Measurements from ENCODE around the gene KLHL22. TPM values are rescaled to one million over a fixed set of nuclear protein-coding genes. Genes with fewer than 3 reads are reported as not detected.
"Not testable (repeated sequence)": the region's sequence is repeated elsewhere in the genome, so short reads cannot be mapped to it uniquely, and the experiment has no call there.

KLHL22 gene
- total RNA-seq, 4 donors from 2014 or later, result 19.9 to 35.5 (median 27.3) TPM

DNA sequence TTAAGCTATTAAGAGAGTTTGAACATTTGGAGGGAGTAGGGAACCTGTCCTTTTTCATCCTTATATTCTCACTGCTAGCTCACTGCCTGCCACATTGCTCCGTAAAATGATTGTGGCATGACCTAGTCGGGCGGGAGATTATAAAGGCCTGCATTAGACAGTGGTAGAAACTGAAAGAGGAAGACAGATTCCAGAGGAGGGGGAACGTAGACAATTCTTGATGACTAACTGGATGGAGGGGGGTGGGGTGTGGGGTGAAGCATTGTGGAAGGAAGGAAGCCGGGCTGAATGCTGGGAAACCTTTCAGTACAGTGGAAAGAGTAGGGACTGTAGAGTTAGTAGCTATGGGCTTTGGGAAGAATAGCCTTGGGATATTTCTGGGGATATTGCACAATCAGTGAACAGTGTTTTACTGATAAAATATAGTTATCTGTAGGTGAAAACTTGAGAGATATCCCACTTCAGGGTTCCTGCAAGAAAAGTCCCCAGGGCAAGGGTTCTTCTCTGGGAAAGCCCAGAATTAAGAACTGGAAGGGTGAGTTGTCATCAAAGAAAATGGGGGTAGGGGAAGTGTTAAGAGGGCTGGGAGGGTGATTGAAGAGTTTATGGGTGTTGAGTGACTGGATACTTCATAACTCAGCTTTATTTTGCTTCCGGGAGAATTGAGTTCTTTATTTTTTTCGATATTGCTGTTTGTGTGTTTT lies 13.9 kb upstream of the KLHL22 start:
- Histone ChIP-seq H3K27me3 (no peaks in the 10 kb centered on the region), H3K4me3 (peak overlapping the region; percentile 73 to 98 (median 86)), H3K9me3 (no peaks in the 10 kb centered on the region), H3K27ac (replicated peaks in 1 of 4) (peak overlapping the region; percentile 95 to 99 (median 96)), H3K36me3 (peaks cover 0 to 9% (median 3%) of the 10 kb centered on the region in 4 donors), H3K4me1 (peaks cover 42 to 70% (median 64%) of the 10 kb centered on the region in 4 donors)
- WGBS, result 25% methylated on average over 7 of the region's 7 CpGs
- peak; percentile 93 for DNase-seq (ENCODE audit: extremely low spot score)
- intact Hi-C loops (cut with DNase I), result loop anchor here (5.0 kb wide), 3 partner anchors 43 to 193 kb away; no protein-coding TSS in a partner anchor
- TF ChIP-seq POLR2AphosphoS5 (IDR thresholded peaks at IDR 0.05), result peak; percentile 50 to 84
- TF ChIP-seq, protein P1, sequence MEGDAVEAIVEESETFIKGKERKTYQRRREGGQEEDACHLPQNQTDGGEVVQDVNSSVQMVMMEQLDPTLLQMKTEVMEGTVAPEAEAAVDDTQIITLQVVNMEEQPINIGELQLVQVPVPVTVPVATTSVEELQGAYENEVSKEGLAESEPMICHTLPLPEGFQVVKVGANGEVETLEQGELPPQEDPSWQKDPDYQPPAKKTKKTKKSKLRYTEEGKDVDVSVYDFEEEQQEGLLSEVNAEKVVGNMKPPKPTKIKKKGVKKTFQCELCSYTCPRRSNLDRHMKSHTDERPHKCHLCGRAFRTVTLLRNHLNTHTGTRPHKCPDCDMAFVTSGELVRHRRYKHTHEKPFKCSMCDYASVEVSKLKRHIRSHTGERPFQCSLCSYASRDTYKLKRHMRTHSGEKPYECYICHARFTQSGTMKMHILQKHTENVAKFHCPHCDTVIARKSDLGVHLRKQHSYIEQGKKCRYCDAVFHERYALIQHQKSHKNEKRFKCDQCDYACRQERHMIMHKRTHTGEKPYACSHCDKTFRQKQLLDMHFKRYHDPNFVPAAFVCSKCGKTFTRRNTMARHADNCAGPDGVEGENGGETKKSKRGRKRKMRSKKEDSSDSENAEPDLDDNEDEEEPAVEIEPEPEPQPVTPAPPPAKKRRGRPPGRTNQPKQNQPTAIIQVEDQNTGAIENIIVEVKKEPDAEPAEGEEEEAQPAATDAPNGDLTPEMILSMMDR (IDR thresholded peaks at IDR 0.05), result no peak

DNA sequence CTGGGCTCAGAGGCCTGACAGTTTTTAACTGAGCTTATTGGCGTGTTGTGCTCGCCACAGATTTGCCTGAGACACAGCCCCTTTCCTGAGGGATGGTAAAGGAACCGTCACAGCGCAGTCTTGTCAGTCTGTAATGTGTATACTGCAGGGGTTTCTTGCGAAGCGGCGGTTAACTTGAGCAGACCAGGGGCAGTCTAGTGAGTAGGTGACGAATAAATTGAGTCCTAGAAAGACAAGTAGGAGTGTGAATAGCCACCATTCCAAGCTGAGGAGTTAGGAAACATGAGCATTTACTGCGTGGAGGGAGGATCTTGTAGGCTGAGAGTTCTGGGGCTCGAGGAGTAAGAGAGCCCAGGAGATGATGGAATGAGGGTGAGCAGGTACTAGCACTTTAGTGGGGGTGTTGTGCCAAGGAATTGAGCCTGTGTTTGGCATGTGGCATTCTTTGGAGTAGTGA lies 13.2 kb upstream of the KLHL22 start:
- no peaks in the 10 kb centered on the region for H3K9me3 ChIP-seq
- H3K27me3 ChIP-seq, result no peaks in the 10 kb centered on the region
- no peak for TF ChIP-seq POLR2AphosphoS5 (IDR thresholded peaks at IDR 0.05)
- no peak for TF ChIP-seq POLR2A (IDR thresholded peaks at IDR 0.05; ENCODE audit: low read depth)
- TF ChIP-seq EP300 (IDR thresholded peaks at IDR 0.05), result no peak
- TF ChIP-seq, protein P1 (IDR thresholded peaks at IDR 0.05), result no peak
- peaks cover 0 to 4% (median under 1%) of the 10 kb centered on the region in 4 donors for H3K36me3 ChIP-seq
- intact Hi-C loops (cut with DNase I), result loop anchor here (5.0 kb wide), 2 partner anchors 58 to 193 kb away; no protein-coding TSS in a partner anchor
- H3K4me1 ChIP-seq, result peaks cover 42 to 65% (median 57%) of the 10 kb centered on the region in 4 donors
- peak overlapping the region; percentile 73 to 98 (median 86) for H3K4me3 ChIP-seq
- peak overlapping the region; percentile 95 to 99 (median 96) for H3K27ac ChIP-seq (replicated peaks in 1 of 4)
- no peak for DNase-seq (ENCODE audit: extremely low spot score)
- 22% methylated on average over 10 of the region's 10 CpGs for WGBS

DNA sequence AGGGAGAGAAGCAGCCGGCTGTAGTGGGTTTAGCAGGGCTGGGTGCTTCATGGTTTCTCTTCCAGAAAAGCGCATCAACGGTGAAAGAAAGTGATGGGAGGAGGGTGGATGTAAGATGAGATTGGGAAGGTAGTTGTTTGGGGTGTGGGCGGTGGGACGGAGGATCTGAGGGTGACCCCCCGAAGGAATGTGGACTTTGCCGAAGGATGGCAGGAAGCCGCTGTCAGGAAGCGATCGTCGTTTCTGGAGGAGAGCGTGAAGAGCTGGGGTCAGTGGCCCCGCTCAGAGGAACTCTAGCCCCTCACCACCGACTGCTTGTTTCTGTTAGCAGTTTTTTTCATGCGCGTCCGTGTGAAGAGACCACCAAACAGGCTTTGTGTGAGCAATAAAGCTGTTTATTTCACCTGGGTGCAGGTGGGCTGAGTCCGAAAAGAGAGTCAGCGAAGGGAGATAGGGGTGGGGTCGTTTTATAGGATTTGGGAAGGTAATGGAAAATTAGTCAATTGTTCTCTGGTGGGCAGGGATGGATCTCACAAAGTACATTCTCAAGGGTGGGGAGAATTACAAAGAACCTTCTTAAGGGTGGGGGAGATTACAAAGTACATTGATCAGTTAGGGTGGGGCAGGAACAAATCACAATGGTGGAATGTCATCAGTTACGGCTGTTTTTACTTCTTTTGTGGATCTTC lies 12.6 kb upstream of the KLHL22 start:
- intact Hi-C loops (cut with DNase I), result loop anchor here (5.0 kb wide), 2 partner anchors 59 to 194 kb away; no protein-coding TSS in a partner anchor
- 3% methylated on average over 19 of the region's 21 CpGs for WGBS
- H3K4me1 ChIP-seq, result peaks cover 42 to 58% (median 54%) of the 10 kb centered on the region in 4 donors
- H3K27ac ChIP-seq (replicated peaks in 1 of 4), result peak overlapping the region; percentile 95 to 99 (median 96)
- H3K27me3 ChIP-seq; H3K9me3 ChIP-seq; H3K36me3 ChIP-seq; DNase-seq (ENCODE audit: extremely low spot score): not testable (repeated sequence)
- H3K4me3 ChIP-seq, result peak overlapping the region; percentile 73 to 98 (median 86)

DNA sequence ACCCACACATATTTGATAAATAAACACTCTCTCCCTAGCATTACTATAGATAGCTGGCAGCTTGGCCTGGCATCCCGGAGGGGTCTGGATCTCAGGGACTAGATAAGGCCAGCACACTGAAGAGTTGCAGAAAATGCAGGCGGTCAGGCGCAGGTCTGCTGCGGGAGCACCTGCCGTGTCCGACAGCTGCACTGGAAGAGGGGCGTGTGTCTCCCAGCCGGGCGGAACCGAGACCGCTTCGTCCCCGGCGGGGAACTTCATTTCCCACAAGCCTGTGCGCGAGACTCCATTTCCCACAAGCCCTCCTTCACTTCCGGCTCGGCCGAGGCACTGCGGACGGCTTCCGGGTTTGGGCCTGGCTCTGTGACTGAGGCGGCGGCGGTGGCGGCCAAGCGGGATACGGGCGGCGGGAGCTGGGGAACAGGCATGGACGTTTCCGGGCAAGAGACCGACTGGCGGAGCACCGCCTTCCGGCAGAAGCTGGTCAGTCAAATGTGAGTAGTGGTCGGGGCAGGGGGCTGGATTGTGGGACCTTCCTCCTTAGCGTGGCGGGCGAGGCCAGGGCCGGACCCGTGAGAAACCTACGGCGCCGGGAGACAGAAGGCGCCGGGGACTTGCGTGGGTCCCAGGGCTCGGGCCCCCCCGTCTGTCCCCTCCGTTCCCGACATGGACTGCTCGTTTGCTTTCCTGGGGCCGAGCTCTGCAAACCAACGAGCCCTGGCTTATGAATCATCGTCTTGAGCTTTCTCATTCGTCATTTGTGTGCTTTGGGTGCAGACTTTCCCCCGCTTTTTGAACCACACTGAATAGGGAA lies 11.9 kb upstream of the KLHL22 start, which contains the start of gene MED15:
Gene MED15 (plus strand): TSS at position 358 of the 814 bp plus-strand sequence. CDS start 69 bp downstream, at position 427.
- no peaks in the 10 kb centered on the region for H3K27me3 ChIP-seq
- peak; percentile 97 for DNase-seq (ENCODE audit: extremely low spot score)
- TF ChIP-seq POLR2A (IDR thresholded peaks at IDR 0.05; ENCODE audit: low read depth) (peak; percentile 93), POLR2AphosphoS5 (IDR thresholded peaks at IDR 0.05) (peak; percentile 95 to 97), EP300 (IDR thresholded peaks at IDR 0.05) (no peak)
- TF ChIP-seq, protein P1 (IDR thresholded peaks at IDR 0.05), result peak in 1 of 3 experiments; percentile 32
- H3K9me3 ChIP-seq, result no peaks in the 10 kb centered on the region
- peaks cover 42 to 51% (median 51%) of the 10 kb centered on the region in 4 donors for H3K4me1 ChIP-seq
- H3K36me3 ChIP-seq, result peaks cover 0 to 5% (median 0%) of the 10 kb centered on the region in 4 donors
- intact Hi-C loops (cut with DNase I), result loop anchor here (5.0 kb wide), 2 partner anchors 60 to 195 kb away; no protein-coding TSS in a partner anchor
- WGBS, result under 1% methylated on average over 20 of the region's 58 CpGs
- peak within 1 kb of the TSS; percentile 73 to 98 (median 86) for H3K4me3 ChIP-seq
- peak within 1 kb of the TSS; percentile 95 to 99 (median 96) for H3K27ac ChIP-seq (replicated peaks in 1 of 4)

All from esophagus muscularis mucosa (tissue), 4 donors.